Activated CD4-positive, alpha-beta T cell treated with anti-CD3 and anti-CD28 coated beads, Interleukin-2, amount 10 ng/mL, durations not matched to agents 7 days and 5 days (primary cell): Measurements from ENCODE around the gene QPCT. TPM values are rescaled to one million over a fixed set of nuclear protein-coding genes. Genes with fewer than 3 reads are reported as not detected.
"Not testable (repeated sequence)": the region's sequence is repeated elsewhere in the genome, so short reads cannot be mapped to it uniquely, and the experiment has no call there.

ENCODE experiments used
- CTCF ChIA-PET: fragments of 350-600 bp; sonication (Branson Sonifier 250); formaldehyde crosslinking; loops from one replicate; lab custom pipeline; 2021; ENCODE audit warnings: antibody characterized with exemption; lab: Charles Lee
- POLR2A ChIA-PET: fragments of 350-600 bp; sonication (Branson Sonifier 250); formaldehyde crosslinking; loops from one replicate; lab custom pipeline; 2021; ENCODE audit warnings: antibody characterized with exemption; lab: Charles Lee
- DNase-seq: peaks from one replicate; pipeline ENCODE4 v3.0.0-alpha.2; 2020
- H3K27ac Mint-ChIP-seq: one replicate; pipeline ENCODE4 v1.8.0; 2021; ENCODE audit warnings: mild to moderate bottlenecking, moderate library complexity, mixed read lengths
- H3K27me3 Mint-ChIP-seq: one replicate; pipeline ENCODE4 v1.8.0; 2021; ENCODE audit warnings: mixed read lengths
- H3K36me3 Mint-ChIP-seq: one replicate; pipeline ENCODE4 v1.8.0; 2021; ENCODE audit warnings: low read depth, mixed read lengths
- H3K4me1 Mint-ChIP-seq: one replicate; pipeline ENCODE4 v1.8.0; 2021; ENCODE audit warnings: mixed read lengths
- H3K4me3 Mint-ChIP-seq: one replicate; pipeline ENCODE4 v1.8.0; 2021; ENCODE audit warnings: mild to moderate bottlenecking, moderate library complexity, mixed read lengths
- H3K9me3 Mint-ChIP-seq: one replicate; pipeline ENCODE4 v1.8.0; 2021; ENCODE audit warnings: mixed read lengths
- total RNA-seq, 2 experiments: library from RNA; stranded (reverse); gene quantifications; one replicate each; pipeline ENCODE4 v1.2.3, GENCODE V29; 2021

Gene QPCT
- not detected for total RNA-seq

GRCh38 chr2:37344453-37345361 is at the start of gene QPCT:
Gene QPCT (plus strand): TSS chr2:37344630. CDS start chr2:37344732, 102 bp downstream.
- ChIA-PET CTCF (interaction anchor here (0.7 kb wide), 1 partner anchor 30 kb away, joined by 3 read pairs; no protein-coding TSS in a partner anchor), POLR2A (no interaction called here)
- Mint-ChIP-seq H3K9me3 (no peaks in the 10 kb centered on the region), H3K27me3 (peaks cover 79% of the 10 kb centered on the region), H3K36me3 (no peaks in the 10 kb centered on the region), H3K4me3 (peak within 1 kb of the TSS; percentile 60), H3K27ac (no peak within 1 kb of the TSS), H3K4me1 (peaks cover 14% of the 10 kb centered on the region)
- peak; percentile 34 for DNase-seq

- CTCF ChIA-PET, H3K36me3 Mint-ChIP-seq: not testable (repeated sequence)
Observed at GRCh38 chr2:37294858-37295257, 49.6 kb upstream of the QPCT start.

GRCh38 chr2:37295469-37296073 is 48.9 kb upstream of the QPCT start:
- POLR2A ChIA-PET: no interaction called here
- no peak overlapping the region for H3K27ac Mint-ChIP-seq
- peaks cover 2% of the 10 kb centered on the region for H3K36me3 Mint-ChIP-seq
- no peak for DNase-seq
- H3K27me3 Mint-ChIP-seq: no peaks in the 10 kb centered on the region
- CTCF ChIA-PET: no interaction called here
- no peaks in the 10 kb centered on the region for H3K4me1 Mint-ChIP-seq
- no peaks in the 10 kb centered on the region for H3K9me3 Mint-ChIP-seq
- no peak overlapping the region for H3K4me3 Mint-ChIP-seq

More at GRCh38 chr2:37294858-37295257, 49.6 kb upstream of the QPCT start:
- H3K4me1 Mint-ChIP-seq, POLR2A ChIA-PET, H3K27ac Mint-ChIP-seq, H3K4me3 Mint-ChIP-seq, DNase-seq, H3K9me3 Mint-ChIP-seq, H3K27me3 Mint-ChIP-seq: not testable (repeated sequence)

- Mint-ChIP-seq H3K4me3 (no peak overlapping the region), H3K9me3 (peaks cover under 1% of the 10 kb centered on the region), H3K4me1 (no peaks in the 10 kb centered on the region), H3K36me3 (peaks cover 2% of the 10 kb centered on the region), H3K27me3 (no peaks in the 10 kb centered on the region), H3K27ac (no peak overlapping the region)
- POLR2A ChIA-PET: no interaction called here
- CTCF ChIA-PET: no interaction called here
- no peak for DNase-seq
Observed at GRCh38 chr2:37297632-37298031, 46.8 kb upstream of the QPCT start.

DNA sequence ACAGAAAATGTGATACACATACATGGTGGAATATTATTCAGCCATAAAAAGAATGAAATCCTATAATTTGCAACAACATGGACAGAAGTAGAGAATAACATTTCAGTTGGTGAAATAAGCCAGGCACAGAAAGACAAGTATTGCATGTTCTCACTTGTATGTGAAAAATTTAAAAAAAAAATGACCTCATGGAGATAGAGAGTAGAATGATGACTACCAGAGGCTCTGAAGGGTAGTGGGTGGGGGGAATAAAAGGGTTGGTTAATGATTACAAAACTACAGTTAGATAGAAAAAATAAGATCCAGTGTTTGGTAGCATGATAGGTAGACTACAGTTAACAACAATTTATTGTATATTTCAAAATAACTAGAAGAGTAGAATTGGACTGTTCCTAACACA is 44.3 kb upstream of the QPCT start:
- Mint-ChIP-seq H3K4me1 (no peaks in the 10 kb centered on the region), H3K27ac (no peak overlapping the region), H3K4me3 (no peak overlapping the region), H3K27me3 (no peaks in the 10 kb centered on the region), H3K36me3 (peaks cover 2% of the 10 kb centered on the region), H3K9me3 (peaks cover 3% of the 10 kb centered on the region)
- no peak for DNase-seq
- CTCF ChIA-PET: interaction anchor here (0.8 kb wide), 1 partner anchor 11 kb away, joined by 3 read pairs; no protein-coding TSS in a partner anchor
- POLR2A ChIA-PET: no interaction called here

DNA sequence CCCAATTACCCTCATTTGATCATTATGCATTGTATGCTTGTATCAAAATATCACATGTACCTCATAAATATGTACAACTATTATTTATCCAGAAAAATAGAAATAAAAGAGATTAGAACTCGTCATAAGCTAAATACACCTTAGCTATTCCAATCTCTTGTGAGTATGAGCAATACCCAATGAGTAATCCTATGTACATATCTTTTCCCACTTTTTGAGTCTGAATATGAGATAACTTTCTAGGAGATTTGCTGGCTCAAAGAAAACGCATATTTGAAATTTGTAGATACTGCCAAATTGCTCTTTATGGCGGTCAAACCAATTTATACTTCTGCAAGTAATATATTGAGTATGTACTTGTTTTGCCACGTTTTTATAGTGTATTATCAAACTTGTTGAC is 43.9 kb upstream of the QPCT start:
- Mint-ChIP-seq H3K36me3 (peaks cover 2% of the 10 kb centered on the region), H3K4me1 (no peaks in the 10 kb centered on the region), H3K4me3 (no peak overlapping the region), H3K27ac (no peak overlapping the region), H3K27me3 (no peaks in the 10 kb centered on the region), H3K9me3 (peaks cover 3% of the 10 kb centered on the region)
- DNase-seq: no peak
- CTCF ChIA-PET: interaction anchor here (0.9 kb wide), 1 partner anchor 56 kb away, joined by 4 read pairs; no protein-coding TSS in a partner anchor
- POLR2A ChIA-PET: no interaction called here

GRCh38 chr2:37301408-37301807 is 43.0 kb upstream of the QPCT start:
- no peaks in the 10 kb centered on the region for H3K27me3 Mint-ChIP-seq
- ChIA-PET CTCF (interaction anchor here (0.9 kb wide), 1 partner anchor 56 kb away, joined by 4 read pairs; no protein-coding TSS in a partner anchor), POLR2A (no interaction called here)
- peaks cover 3% of the 10 kb centered on the region for H3K9me3 Mint-ChIP-seq
- H3K4me3 Mint-ChIP-seq: no peak overlapping the region
- no peaks in the 10 kb centered on the region for H3K4me1 Mint-ChIP-seq
- DNase-seq: no peak
- H3K27ac Mint-ChIP-seq: no peak overlapping the region
- H3K36me3 Mint-ChIP-seq: peaks cover 2% of the 10 kb centered on the region

- Mint-ChIP-seq H3K4me1 (no peaks in the 10 kb centered on the region), H3K27me3 (no peaks in the 10 kb centered on the region), H3K27ac (no peak overlapping the region), H3K36me3 (peaks cover 2% of the 10 kb centered on the region), H3K9me3 (peaks cover 3% of the 10 kb centered on the region), H3K4me3 (no peak overlapping the region)
- CTCF ChIA-PET: no interaction called here
- POLR2A ChIA-PET: no interaction called here
- no peak for DNase-seq
Observed at GRCh38 chr2:37302701-37303252, 41.7 kb upstream of the QPCT start.

- H3K27ac Mint-ChIP-seq: no peak overlapping the region
- peaks cover 3% of the 10 kb centered on the region for H3K9me3 Mint-ChIP-seq
- ChIA-PET CTCF (no interaction called here), POLR2A (no interaction called here)
- no peaks in the 10 kb centered on the region for H3K4me1 Mint-ChIP-seq
- no peak for DNase-seq
- no peaks in the 10 kb centered on the region for H3K27me3 Mint-ChIP-seq
- no peaks in the 10 kb centered on the region for H3K36me3 Mint-ChIP-seq
- no peak overlapping the region for H3K4me3 Mint-ChIP-seq
Observed at GRCh38 chr2:37306024-37306423, 38.4 kb upstream of the QPCT start.

GRCh38 chr2:37307500-37307899 is 36.9 kb upstream of the QPCT start:
- no peak overlapping the region for H3K27ac Mint-ChIP-seq
- no peaks in the 10 kb centered on the region for H3K36me3 Mint-ChIP-seq
- peaks cover 3% of the 10 kb centered on the region for H3K9me3 Mint-ChIP-seq
- ChIA-PET POLR2A (no interaction called here), CTCF (interaction anchor here (1.2 kb wide), 1 partner anchor 9 kb away, joined by 4 read pairs; no protein-coding TSS in a partner anchor)
- peaks cover 2% of the 10 kb centered on the region for H3K4me1 Mint-ChIP-seq
- no peaks in the 10 kb centered on the region for H3K27me3 Mint-ChIP-seq
- no peak overlapping the region for H3K4me3 Mint-ChIP-seq
- no peak for DNase-seq

- peaks cover 5% of the 10 kb centered on the region for H3K27me3 Mint-ChIP-seq
- H3K27ac Mint-ChIP-seq: no peak overlapping the region
- no peaks in the 10 kb centered on the region for H3K9me3 Mint-ChIP-seq
- ChIA-PET POLR2A (no interaction called here), CTCF (no interaction called here)
- peaks cover 9% of the 10 kb centered on the region for H3K4me1 Mint-ChIP-seq
- DNase-seq: no peak
- no peak overlapping the region for H3K4me3 Mint-ChIP-seq
- H3K36me3 Mint-ChIP-seq: peaks cover 5% of the 10 kb centered on the region
Observed at GRCh38 chr2:37315364-37315763, 29.1 kb upstream of the QPCT start.

DNA sequence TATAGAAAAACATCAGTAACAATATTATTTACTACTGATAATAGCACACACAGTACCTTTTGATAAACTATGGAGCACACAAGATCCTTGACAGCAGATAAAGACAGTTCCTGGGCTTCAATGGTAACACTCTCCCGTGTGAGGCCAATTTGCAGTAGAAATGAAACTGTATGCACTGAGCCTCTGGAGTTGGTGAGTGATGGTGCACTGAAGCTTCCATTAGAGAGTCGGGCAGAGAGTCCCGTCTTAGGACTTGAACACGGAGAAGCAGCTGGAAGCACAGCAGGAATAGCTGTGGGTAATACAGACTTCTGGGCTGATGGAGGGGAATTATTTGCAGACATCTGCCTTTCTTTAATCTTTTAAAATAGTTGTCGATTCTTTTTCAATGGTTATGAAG is 28.2 kb upstream of the QPCT start:
- peaks cover 5% of the 10 kb centered on the region for H3K36me3 Mint-ChIP-seq
- H3K27me3 Mint-ChIP-seq: peaks cover 5% of the 10 kb centered on the region
- H3K9me3 Mint-ChIP-seq: no peaks in the 10 kb centered on the region
- ChIA-PET POLR2A (no interaction called here), CTCF (interaction anchor here (1.1 kb wide), 1 partner anchor 8 kb away, joined by 4 read pairs; no protein-coding TSS in a partner anchor)
- H3K4me1 Mint-ChIP-seq: peaks cover 9% of the 10 kb centered on the region
- H3K4me3 Mint-ChIP-seq: no peak overlapping the region
- no peak for DNase-seq
- no peak overlapping the region for H3K27ac Mint-ChIP-seq

GRCh38 chr2:37317746-37318145 is 26.7 kb upstream of the QPCT start:
- no peak overlapping the region for H3K27ac Mint-ChIP-seq
- ChIA-PET POLR2A (no interaction called here), CTCF (interaction anchor here (0.5 kb wide), 1 partner anchor 69 kb away, joined by 5 read pairs; no protein-coding TSS in a partner anchor)
- H3K4me3 Mint-ChIP-seq: no peak overlapping the region
- DNase-seq: no peak
- H3K4me1 Mint-ChIP-seq: peaks cover 16% of the 10 kb centered on the region
- H3K27me3 Mint-ChIP-seq: peaks cover 11% of the 10 kb centered on the region
- H3K9me3 Mint-ChIP-seq: no peaks in the 10 kb centered on the region
- H3K36me3 Mint-ChIP-seq: peaks cover 5% of the 10 kb centered on the region
